ENCODE data around the gene ARID1A.

- TF ChIP-seq CTCF (conservative IDR thresholded peaks at IDR 0.05; ENCODE audit: low read depth, low read length) (no peak), EZH2 (IDR thresholded peaks at IDR 0.05; ENCODE audit: borderline replicate concordance, low read depth, low read length, poor library complexity, severe bottlenecking) (no peak)
Observed at GRCh38 chr1:26747048-26747447, 51.2 kb downstream of the ARID1A start.

All from A673 (cell line).